ENCODE data around the gene MAGI1.

The MAGI1 gene

DNA sequence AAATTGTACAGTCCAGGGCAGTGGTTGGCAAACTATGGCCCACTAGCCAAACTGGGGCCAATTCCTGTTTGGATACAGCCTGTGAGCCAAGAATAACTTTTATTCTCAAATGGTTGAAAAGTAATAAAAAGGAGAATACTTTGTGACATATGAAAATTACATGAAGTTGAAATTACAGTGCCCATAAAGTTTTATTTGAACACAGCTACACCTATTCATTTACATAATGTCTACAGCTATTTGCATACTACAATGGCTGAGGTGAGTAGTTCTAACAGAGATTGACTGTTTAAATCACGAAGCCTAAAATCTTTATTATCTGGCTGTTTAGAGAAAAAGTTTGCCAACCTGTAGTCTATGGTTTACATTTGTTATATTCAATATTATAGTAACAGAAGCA is 600.1 kb downstream of the MAGI1 start:
- no peak for DNase-seq

DNA sequence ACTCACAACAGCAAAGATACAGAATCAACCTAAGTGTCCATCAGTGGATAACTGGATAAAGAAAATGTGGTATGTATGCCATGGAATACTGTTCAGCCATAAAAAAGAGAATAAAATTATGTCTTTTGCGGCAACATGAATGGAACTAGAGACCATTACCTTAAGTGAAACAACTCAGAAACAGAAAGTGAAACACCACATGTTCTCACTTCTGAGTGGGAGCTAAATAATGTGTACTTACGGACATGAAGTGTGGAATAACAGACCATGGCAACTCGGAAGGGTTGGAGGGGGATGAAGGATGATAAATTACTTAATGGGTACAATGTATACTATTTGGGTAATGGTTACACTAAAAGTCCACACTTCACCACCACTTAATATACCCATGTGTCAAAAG is 600.6 kb downstream of the MAGI1 start:
- no peak for DNase-seq

DNA sequence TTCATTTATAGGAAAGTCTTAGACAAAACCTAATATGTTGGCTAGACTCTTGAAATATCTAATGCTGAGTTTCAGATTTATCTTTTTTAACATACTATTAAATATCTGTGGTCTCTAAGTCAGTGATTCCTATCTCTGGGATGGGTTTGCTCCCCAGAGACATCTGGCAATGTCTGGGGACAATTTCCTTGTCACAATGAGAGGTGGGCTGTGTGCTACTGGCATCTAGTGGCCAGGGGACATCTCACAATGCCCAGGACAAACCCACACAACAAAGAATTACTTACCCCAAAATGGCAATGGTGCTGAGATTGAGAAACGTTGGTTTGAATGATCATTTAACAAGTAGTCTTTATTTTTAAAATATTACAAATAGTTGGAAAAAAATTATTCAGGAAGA is 602.1 kb downstream of the MAGI1 start:
- peak; percentile 32 for DNase-seq

DNA sequence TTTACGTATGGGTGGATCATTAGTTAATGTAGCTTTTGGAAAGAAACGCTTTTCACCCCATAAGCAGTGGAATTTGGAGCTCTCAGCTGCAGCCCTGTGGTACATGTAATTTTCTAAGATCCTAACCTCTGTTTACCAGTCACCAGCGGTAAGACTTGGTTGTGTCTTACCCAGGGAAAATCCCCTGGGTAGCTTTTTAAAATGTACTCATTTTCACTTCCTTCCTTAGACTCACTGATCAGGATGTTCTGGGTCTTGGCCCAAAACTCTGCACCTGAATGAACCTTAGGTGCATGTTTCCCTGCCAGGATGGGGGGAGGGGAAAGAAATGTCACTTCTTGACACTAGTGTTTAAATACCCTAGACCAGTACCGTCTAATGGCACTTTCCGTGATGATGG is 605.2 kb downstream of the MAGI1 start:
- no peak for DNase-seq

DNA sequence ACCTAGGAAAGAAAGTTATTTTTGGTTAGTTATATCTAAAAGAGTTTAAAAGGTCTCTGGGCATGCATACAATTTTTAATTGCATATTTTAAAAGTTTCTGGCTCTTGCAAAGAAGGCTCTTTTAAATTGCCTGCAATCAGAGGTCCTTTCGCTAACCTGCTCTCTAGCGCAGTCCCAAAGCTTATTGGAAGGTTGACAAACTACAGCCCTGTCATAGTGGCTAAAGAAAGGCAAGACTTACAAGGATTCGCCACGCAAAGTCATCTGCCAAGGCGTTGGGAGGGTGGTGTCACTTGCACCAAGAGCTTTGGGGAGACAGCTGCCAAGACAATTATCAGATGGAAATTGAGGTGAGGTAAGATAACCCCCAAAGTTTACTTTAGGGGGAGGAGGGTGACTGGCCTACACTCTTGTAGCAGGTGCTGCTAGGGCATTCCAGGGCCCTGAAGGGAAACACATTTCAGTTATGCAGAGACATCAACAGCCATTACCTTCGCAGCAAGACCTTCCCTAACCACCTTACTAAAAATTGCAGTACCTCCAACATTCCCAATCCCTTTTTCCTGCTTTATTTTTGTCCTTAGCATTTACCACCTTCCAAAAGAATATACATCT is 606.2 kb downstream of the MAGI1 start:
- DNase-seq: no peak

DNA sequence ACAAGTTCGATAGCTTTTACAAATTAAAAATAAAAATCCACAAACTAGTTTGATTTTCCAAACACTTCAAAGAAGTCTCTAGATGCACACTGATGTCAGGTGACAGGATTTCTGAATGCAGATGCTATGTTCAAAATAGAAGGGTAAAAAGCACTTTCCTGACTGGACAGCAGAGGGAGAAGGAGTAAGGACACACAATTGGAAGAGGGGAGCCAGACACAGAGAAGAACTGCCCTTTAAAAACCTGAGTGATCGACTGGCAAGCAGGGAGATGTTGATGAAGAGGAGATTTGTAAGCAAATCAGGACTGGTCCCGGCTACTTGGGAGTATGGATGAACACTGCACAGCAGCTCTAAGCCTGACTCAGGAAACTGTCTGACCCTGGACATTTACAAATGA is 612.8 kb downstream of the MAGI1 start:
- DNase-seq: no peak

DNA sequence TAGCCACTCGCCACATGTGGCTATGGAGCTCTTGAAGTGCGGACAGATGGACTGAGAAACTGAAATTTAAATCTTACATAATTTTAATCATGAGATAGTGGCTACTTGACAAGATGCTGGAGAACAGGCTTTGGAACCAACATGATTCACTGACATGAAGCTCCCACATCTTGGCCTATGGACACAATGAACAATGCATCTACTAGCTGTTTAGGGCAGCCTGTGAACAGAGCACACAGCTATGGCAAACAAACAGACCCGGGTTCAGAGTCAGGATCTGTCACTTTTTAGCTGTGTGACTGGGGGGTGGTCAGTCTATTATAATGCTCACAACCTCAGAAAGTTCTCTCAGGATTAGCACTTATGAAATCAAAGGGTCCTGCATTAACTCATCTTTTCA is 616.6 kb downstream of the MAGI1 start:
- DNase-seq: no peak

DNA sequence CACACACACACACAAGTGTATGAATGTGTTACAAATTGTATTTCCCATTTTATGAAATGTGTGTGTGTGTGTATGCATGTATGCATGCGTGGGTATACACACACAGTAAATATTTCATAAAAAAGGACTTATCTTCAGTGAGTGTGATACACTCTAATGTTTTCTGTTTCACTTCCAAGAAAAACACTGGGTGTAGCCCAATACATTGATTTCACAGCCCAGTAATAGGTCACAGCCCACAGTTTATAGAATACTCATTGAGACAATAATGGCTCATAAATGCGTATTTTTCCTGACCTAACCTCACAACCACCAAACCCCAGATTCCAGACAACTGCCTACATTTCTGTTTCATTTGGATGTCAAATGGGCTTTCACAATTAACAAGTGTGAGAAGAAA is 619.5 kb downstream of the MAGI1 start:
- no peak for DNase-seq

DNA sequence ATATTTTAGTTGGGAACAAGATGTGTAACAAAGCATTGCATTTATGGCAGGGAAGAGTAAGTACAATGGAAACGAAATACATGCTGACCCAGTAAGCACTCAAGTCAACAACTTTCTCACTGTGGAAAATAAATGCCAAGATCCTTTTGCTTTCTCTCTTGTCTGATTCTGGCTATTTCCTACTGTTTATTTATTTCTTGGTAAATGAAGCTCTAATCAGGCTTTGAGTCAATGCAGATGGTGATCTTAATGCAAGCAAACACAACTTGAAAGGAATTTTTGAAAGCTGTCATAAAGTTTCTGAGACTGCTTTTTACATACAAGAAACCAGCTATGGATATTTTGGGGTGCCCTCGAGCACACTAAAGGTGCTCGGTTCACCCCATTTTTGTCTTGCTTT is 624.8 kb downstream of the MAGI1 start:
- DNase-seq: no peak

DNA sequence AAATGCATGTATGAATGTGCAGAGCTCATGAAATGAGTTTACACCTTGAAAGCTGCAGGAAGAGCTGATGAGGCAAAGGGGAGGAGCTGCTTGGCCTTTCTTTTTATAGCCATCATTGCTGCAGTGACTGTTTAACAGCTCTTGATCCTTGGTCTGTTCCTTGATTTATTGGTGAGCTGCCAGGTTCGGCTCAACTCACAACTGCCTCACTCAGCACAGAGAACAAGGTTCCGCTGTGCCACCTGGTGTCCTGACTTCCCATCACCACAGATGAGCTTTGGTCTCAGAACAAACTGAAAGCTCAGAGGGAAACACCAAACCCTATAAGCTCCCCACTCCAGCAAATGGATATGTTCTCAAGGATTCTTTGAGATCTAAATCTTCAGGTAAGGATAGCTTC is 626.1 kb downstream of the MAGI1 start:
- DNase-seq: peak; percentile 1

DNA sequence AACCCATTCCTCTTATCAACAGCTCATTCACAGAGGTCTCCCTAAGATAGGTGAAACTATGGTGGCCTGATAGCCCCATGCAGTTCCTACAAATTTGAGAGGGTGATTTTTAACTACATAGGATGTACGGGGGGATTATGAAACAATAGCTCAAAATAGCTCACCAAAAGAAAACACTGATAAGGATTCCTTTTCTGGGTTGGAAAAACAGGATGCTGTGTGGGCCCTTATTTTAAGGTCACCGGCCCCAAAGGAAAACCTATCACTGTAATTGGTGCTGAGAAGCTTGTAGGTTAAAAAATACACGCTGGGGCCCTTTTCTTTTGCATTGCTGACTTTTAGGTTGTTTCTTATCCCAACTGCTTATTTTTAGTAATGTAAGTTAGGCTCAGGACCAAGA is 627.4 kb downstream of the MAGI1 start:
- DNase-seq: no peak

DNA sequence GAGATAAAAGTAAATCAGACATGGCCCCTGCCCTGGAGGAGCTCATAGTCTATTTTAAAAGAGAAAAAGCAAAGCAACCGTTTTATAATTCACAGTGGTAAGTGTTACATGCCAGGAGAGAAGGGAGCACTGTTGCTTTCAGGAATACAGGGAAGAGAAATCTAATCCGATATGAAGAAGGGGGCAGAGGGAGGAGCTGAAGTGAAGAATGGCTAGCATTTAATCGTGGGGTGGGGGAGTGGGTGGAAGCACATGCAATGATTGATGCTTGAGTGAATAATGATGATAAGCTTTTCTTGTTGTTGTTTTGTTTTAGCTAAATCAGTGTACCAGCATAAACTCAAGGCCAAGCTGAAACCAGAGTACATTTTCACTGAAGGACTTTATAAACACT is 629.5 kb downstream of the MAGI1 start:
- DNase-seq: no peak

DNA sequence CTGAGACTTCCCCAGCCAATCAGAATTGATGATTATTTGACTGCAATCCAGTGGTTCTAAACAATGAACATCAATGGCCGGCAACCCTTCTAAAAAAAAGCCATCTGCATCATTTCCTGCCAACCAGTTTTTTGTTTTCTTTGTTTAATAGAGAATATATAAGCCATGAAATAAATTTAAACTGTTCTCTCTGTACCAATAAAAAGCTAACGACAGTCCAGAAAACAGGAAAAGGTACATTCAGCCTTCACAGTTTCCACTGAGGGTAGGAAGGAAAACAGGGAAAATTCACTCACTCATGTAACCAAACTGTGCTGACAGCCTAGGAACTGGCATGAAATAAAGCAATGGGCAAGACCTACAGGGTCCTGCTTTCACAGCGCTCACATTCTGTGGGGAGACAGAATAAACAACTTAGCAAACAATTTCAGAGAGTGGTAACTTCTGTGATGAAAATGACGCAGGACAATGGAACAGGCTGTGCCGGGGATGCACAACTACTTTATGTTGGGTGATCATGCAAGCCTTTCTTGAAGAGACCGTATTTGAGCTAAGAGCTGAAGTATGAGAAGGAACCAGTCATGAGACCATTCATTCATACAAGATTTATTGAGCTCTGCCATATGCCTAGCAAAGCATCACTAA is 630.1 kb downstream of the MAGI1 start:
- no peak for DNase-seq

DNA sequence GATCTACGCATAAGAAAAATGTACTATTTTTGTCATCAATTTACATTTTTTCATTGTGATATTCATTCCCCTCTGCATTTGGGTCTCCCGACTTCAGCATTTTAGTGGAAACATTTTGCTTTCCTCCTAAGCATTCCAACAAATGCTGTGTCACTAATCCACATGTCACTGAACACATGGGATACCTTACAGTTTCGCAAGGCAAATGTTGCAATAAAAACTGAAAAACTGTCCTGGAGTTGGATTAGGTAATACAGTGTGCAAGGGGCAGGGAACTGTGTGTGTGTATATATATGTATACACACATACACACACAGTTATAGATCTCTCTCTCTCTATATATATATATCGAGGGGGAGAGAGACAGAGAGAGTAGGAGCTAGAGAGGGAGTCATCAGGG is 632.2 kb downstream of the MAGI1 start:
- peak; percentile 19 for DNase-seq

DNA sequence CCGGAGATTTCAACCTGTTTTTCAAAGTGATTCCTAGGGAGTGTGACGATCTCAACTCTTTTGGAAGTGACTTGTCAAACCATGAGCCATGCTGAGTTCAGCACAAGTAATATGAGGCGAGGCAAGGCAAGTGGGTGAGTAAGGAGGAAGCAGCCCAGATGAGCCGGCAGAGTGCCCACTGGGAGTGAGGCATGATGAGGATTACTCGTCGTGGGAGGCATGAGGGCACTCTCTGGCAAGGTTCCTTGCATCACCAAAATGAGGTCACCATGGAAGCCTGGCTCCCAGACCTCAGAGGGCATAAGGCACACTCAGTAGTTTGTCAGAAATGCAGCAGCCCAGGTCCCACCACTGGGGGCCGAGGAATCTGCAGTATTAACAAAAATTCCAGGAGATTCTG is 636.1 kb downstream of the MAGI1 start:
- DNase-seq: no peak

DNA sequence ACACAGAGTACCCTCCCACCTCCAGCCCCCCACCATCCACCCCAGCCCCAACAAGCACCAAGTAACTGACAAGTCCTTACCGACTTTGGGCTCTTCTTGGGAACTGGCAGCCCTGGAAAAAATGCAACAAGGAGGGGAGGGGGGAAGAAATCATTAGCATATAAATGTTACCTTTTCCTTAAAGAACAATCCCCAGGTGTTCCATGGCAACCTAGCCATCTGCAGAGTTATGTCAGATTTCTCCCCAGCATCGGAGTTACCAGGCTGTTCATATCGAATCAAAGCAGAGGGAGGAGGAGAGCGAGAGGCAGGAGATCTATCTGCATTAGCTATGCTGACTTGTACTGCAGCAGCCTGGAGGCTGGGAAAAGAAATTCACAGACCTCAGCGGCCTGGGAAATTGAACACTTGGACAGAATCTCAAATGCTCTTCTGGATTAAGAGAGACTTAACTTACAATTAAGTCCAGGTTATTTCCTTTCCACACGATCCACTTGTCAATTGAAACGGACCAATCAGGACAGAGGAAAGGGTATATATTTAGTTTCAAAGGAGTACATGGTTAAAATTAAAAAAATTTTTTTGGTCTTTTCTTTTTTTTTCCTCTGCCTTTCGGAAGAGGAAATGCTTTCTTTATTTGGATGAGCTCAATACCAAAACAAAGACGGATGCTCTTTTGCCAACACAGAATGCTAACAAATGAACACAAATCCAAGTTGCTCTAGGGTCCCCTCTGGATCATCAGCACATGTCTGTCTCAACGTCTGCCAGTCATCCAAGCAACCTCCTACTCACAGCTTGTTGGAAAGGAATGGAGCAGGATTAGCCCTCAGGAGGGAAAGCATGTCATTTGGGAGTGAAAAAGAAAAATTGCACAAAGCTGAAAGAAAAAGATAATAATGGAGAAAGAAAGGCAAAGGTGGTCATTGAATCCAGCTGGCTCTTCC is 637.1 kb downstream of the MAGI1 start:
- DNase-seq: no peak

DNA sequence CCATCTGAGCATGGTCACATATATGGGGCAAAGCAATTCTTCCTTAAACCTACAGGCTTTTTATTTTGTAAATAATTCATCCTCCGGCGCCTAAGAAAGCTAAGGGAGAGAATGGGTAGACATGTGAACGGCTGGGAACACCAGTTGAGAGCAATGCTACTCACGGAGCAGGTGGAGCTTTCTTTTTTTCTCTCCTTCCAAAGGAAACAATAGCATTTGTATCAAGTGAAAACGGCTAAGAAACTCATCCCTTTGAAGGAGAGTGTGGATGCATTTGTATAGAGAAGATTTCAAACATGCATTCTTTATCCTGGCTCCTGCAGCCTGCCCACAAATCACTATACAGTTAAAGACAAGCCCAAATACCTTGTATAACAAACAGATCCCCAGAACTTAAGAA is 637.8 kb downstream of the MAGI1 start:
- no peak for DNase-seq

DNA sequence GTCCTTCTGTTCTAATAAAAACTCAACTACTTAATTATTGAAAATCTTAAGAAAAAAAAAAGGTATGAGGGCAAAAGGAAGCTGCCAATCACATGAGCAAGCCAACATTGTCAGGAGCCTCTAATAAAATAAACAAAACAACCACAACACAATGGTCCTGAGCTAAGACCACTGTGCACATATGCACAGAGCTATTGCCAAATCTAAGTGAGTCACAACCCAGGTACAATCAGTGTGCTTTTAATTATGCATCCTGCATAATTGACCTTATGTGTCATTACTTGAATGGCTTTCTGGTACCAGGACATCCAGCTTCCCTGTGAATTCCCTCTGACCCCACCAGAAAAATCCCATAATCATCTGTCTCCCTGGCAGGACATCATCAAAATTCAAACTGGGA is 639.8 kb downstream of the MAGI1 start:
- DNase-seq: no peak

DNA sequence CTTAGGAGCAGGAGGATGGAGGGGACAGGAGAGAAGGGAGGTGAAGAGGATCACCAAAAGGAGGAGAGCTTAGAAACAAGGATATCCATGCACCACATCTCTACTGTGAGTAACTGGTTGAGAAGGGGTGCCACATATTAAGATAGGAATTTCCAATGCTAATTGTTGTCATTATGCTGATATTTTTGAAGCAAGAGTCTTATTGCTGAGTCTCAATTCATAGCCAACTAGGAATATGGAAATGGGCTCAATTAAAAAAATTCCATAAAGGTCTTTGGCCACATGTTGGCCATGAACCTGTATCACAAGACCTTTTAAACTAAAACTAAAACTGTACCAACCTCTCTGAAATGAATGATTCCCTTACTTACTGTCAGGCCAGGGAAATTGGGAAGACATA is 642.6 kb downstream of the MAGI1 start:
- no peak for DNase-seq

DNA sequence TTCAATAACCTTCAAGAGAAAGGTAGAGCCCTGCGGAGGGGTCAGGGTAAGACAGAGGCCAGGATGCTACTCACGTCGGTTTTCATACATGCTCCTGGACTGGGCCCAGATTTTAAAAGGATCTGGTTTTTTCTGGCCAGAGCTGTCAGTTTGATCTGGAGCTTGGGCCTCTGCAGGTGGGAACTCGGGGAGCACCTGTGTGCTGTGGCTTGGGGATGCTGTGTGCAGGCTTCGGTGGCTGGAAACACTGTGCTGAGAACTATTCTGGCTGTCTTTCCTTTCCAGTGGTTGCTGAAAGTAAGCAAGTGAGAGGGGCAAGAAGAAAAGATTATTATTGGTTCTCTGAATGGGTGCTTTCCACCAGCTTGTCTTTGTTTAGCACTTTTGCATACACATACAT is 647.6 kb downstream of the MAGI1 start:
- no peak for DNase-seq

DNA sequence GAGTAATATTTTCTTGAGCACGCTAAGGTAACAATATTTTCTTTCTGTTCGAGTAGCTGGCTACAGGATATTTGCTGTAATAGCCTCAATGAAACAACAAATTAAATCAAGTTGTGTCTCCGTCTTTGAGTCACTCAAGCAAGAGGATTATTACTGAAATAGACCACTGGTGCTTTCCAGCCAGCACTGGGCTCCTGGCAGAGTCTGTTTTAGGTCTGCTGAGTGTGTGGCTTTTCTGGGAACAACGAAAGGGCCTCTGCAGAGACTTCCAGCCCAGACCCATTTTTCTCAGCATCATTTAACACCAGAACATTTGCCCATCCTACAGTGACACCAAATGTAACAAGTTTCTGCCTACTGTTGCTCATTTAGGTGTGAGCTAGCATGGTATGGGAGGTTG is 652.9 kb downstream of the MAGI1 start:
- no peak for DNase-seq

DNA sequence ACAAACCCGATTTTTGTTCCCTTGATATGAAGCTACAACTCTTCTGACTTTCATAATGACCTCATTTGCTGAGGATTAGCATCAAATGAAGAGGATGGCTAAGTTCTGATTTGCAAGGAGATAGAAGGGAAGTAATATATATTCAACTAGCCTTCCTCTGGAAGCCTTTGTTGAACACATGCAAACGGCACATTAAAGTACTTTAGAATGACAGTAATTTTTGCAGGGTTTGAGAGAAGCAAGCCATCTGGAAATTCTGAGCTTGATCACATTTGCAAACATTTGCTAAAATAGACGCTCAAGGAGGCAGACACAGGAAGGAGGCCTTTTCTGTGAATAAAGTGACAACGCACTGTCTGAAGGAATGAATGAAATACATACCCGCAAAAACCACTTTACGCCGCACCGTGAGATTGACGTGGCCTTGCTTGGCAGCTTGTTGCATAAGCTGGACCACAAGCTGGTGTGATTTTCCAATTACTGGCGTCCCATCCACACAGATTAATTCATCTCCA is 657.2 kb downstream of the MAGI1 start:
- no peak for DNase-seq

DNA sequence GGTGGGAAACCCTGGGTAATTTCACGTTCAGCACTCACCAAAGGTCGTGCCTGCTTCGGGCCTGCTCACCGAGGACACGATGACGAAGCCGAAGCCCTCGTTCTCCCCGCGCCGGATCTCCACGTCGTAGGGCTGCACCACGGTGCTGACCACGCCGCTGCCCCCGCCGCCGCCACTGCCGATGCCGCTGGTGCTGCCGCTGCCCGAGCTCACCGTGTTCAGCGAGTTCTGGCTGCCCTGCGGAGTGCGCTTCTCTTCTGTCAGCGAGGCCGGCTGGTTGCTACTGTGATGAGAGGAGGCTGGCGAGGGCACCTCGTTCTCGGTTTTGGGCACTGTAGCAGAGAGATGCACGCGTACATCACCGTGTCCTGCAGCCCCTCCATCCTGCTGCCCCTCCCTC is 659.5 kb downstream of the MAGI1 start:
- DNase-seq: no peak

DNA sequence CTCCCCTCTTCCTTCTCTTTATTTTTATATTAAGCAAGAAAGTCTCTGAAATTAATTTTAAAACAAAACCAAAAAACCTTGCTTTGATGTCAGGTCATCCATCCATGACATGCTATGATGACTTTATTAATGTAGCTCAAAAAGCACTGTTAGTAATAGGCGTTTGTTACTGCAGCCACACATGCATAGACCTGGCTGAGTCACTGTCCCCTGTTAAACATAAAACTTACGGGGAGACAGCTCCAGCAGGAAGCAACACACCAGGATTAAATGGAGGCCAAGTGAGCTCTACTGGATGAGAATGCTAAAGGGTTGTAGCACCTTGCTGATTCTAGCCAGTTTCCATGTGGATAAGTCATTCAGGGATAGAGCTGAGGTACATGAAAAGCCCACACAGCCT is 661.1 kb downstream of the MAGI1 start:
- no peak for DNase-seq
